CD4-positive, CD25-positive, alpha-beta regulatory T cell (primary cell): Measurements from ENCODE around the gene SMPX. TPM values are rescaled to one million over a fixed set of nuclear protein-coding genes. Genes with fewer than 3 reads are reported as not detected.

Source experiments
- ATAC-seq, 2 donors: fragments of 150-1000 bp; cut with Tn5 transposase; one replicate each; pipeline ENCODE4 v1.10.0; 2021; ENCODE audit warnings: low read depth in 2 of 2, moderate number of reproducible peaks in 2 of 2, moderate library complexity in 1 of 2
- DNase-seq, 3 donors: peaks; one replicate each; pipeline versions ENCODE4 v3.0.0 to v3.0.0-alpha.2; 2012 to 2022; ENCODE audit warnings: mixed read lengths in 1 of 3
- H3K27ac ChIP-seq: one replicate; pipeline ENCODE4 v1.7.0; 2013; ENCODE audit warnings: mild to moderate bottlenecking, low read length; ENCODE audit not compliant: insufficient read depth, poor library complexity, severe bottlenecking
- H3K27me3 ChIP-seq: one replicate; pipeline ENCODE4 v1.7.0; 2013; ENCODE audit warnings: low read length; ENCODE audit not compliant: control insufficient read depth, insufficient read depth
- H3K36me3 ChIP-seq: one replicate; pipeline ENCODE4 v1.7.0; 2013; ENCODE audit warnings: mild to moderate bottlenecking, low read length, moderate library complexity; ENCODE audit not compliant: control insufficient read depth, insufficient read depth
- H3K4me1 ChIP-seq: 2 replicates; pipeline ENCODE4 v1.7.0; 2013; ENCODE audit warnings: mild to moderate bottlenecking, low read length; ENCODE audit not compliant: insufficient read depth, control insufficient read depth, poor library complexity, severe bottlenecking
- H3K4me3 ChIP-seq: one replicate; pipeline ENCODE4 v1.7.0; 2013; ENCODE audit warnings: low read depth, mild to moderate bottlenecking, low read length, moderate library complexity
- H3K9me3 ChIP-seq, 2 experiments: 1 replicate in 1 of 2; 2 replicates in 1 of 2; pipeline ENCODE4 v1.7.0; 2013; ENCODE audit warnings: low read length in 2 of 2, mild to moderate bottlenecking in 1 of 2, moderate library complexity in 1 of 2; ENCODE audit not compliant: control insufficient read depth in 2 of 2
- H3K27ac Mint-ChIP-seq, 3 donors: one replicate each; pipeline ENCODE4 v1.8.0; 2020 to 2022; ENCODE audit warnings: mild to moderate bottlenecking in 3 of 3, mixed read lengths in 3 of 3, moderate library complexity in 2 of 3
- H3K27me3 Mint-ChIP-seq: one replicate; pipeline ENCODE4 v1.8.0; 2022; ENCODE audit warnings: mild to moderate bottlenecking, mixed read lengths
- H3K36me3 Mint-ChIP-seq: one replicate; pipeline ENCODE4 v1.8.0; 2020; ENCODE audit warnings: mixed read lengths
- H3K4me1 Mint-ChIP-seq, 4 donors: one replicate each; pipeline ENCODE4 v1.8.0; 2020 to 2022; ENCODE audit warnings: mixed read lengths in 4 of 4, mild to moderate bottlenecking in 1 of 4
- H3K4me3 Mint-ChIP-seq, 4 donors: one replicate each; pipeline ENCODE4 v1.8.0; 2020 to 2022; ENCODE audit warnings: mild to moderate bottlenecking in 4 of 4, mixed read lengths in 4 of 4, moderate library complexity in 3 of 4
- H3K9me3 Mint-ChIP-seq, 7 donors: one replicate each; pipeline ENCODE4 v1.8.0; 2020 to 2022; ENCODE audit warnings: mixed read lengths in 7 of 7, mild to moderate bottlenecking in 3 of 7, moderate library complexity in 2 of 7
- polyA plus RNA-seq, 4 donors: library from polyadenylated mRNA; unstranded; fragments of 300-500 nt; fragmentation: Illumina TruSeq; gene quantifications; one replicate each; pipeline ENCODE4 v1.2.3, GENCODE V29; 2021
- total RNA-seq: library from RNA; stranded (reverse); gene quantifications from one replicate; pipeline ENCODE4 v1.2.3, GENCODE V29; 2022

The SMPX gene
- total and polyA plus RNA-seq, 5 donors from 2014 or later, result not detected

GRCh38 chrX:21705225-21705624, 52.7 kb downstream of the SMPX start:
- H3K27me3 ChIP-seq, result no peaks in the 10 kb centered on the region
- Mint-ChIP-seq H3K27me3 (no peaks in the 10 kb centered on the region), H3K4me1 (no peaks in the 10 kb centered on the region), H3K4me3 (no peak overlapping the region), H3K36me3 (no peaks in the 10 kb centered on the region), H3K9me3 (peaks cover 0 to 8% (median 0%) of the 10 kb centered on the region in 7 donors), H3K27ac (no peak overlapping the region)
- H3K4me3 ChIP-seq, result no peak overlapping the region
- no peak for ATAC-seq
- H3K9me3 ChIP-seq, result no peaks in the 10 kb centered on the region
- DNase-seq, result no peak
- no peaks in the 10 kb centered on the region for H3K36me3 ChIP-seq
- H3K27ac ChIP-seq, result no peak overlapping the region
- H3K4me1 ChIP-seq, result no peaks in the 10 kb centered on the region

GRCh38 chrX:21702725-21703124, 55.2 kb downstream of the SMPX start:
- Histone ChIP-seq H3K27ac (no peak overlapping the region), H3K4me1 (no peaks in the 10 kb centered on the region), H3K27me3 (no peaks in the 10 kb centered on the region), H3K36me3 (no peaks in the 10 kb centered on the region), H3K9me3 (no peaks in the 10 kb centered on the region), H3K4me3 (no peak overlapping the region)
- peaks cover 0 to 8% (median 0%) of the 10 kb centered on the region in 7 donors for H3K9me3 Mint-ChIP-seq
- DNase-seq, result no peak
- no peak for ATAC-seq
- no peaks in the 10 kb centered on the region for H3K36me3 Mint-ChIP-seq
- H3K4me3 Mint-ChIP-seq, result no peak overlapping the region
- no peaks in the 10 kb centered on the region for H3K27me3 Mint-ChIP-seq
- H3K27ac Mint-ChIP-seq, result no peak overlapping the region
- H3K4me1 Mint-ChIP-seq, result no peaks in the 10 kb centered on the region

GRCh38 chrX:21700967-21701366, 56.9 kb downstream of the SMPX start:
- Histone ChIP-seq H3K9me3 (no peaks in the 10 kb centered on the region), H3K27me3 (no peaks in the 10 kb centered on the region), H3K27ac (no peak overlapping the region), H3K36me3 (no peaks in the 10 kb centered on the region), H3K4me1 (no peaks in the 10 kb centered on the region), H3K4me3 (no peak overlapping the region)
- H3K4me3 Mint-ChIP-seq, result no peak overlapping the region
- peaks cover 0 to 1% (median 0%) of the 10 kb centered on the region in 7 donors for H3K9me3 Mint-ChIP-seq
- ATAC-seq (no peak), DNase-seq (no peak)
- H3K27me3 Mint-ChIP-seq, result no peaks in the 10 kb centered on the region
- no peaks in the 10 kb centered on the region for H3K4me1 Mint-ChIP-seq
- no peaks in the 10 kb centered on the region for H3K36me3 Mint-ChIP-seq
- H3K27ac Mint-ChIP-seq, result no peak overlapping the region

GRCh38 chrX:21700275-21700674, 57.6 kb downstream of the SMPX start:
- Histone ChIP-seq H3K9me3 (no peaks in the 10 kb centered on the region), H3K27ac (no peak overlapping the region), H3K4me1 (no peaks in the 10 kb centered on the region), H3K27me3 (no peaks in the 10 kb centered on the region), H3K4me3 (no peak overlapping the region), H3K36me3 (no peaks in the 10 kb centered on the region)
- ATAC-seq (no peak), DNase-seq (no peak)
- Mint-ChIP-seq H3K27me3 (no peaks in the 10 kb centered on the region), H3K4me3 (no peak overlapping the region), H3K27ac (no peak overlapping the region), H3K36me3 (no peaks in the 10 kb centered on the region), H3K9me3 (peaks cover 0 to 1% (median 0%) of the 10 kb centered on the region in 7 donors), H3K4me1 (no peaks in the 10 kb centered on the region)

GRCh38 chrX:21699136-21699535, 58.8 kb downstream of the SMPX start:
- H3K4me1 ChIP-seq, result no peaks in the 10 kb centered on the region
- no peak overlapping the region for H3K27ac ChIP-seq
- no peaks in the 10 kb centered on the region for H3K36me3 ChIP-seq
- H3K4me1 Mint-ChIP-seq, result no peaks in the 10 kb centered on the region
- no peak overlapping the region for H3K4me3 ChIP-seq
- no peak overlapping the region for H3K27ac Mint-ChIP-seq
- no peaks in the 10 kb centered on the region for H3K27me3 Mint-ChIP-seq
- H3K9me3 ChIP-seq, result no peaks in the 10 kb centered on the region
- H3K4me3 Mint-ChIP-seq, result no peak overlapping the region
- H3K27me3 ChIP-seq, result no peaks in the 10 kb centered on the region
- peaks cover 0 to 1% (median 0%) of the 10 kb centered on the region in 7 donors for H3K9me3 Mint-ChIP-seq
- DNase-seq (no peak), ATAC-seq (no peak)
- no peaks in the 10 kb centered on the region for H3K36me3 Mint-ChIP-seq

GRCh38 chrX:21698272-21698671, 59.6 kb downstream of the SMPX start:
- Histone ChIP-seq H3K27me3 (no peaks in the 10 kb centered on the region), H3K4me3 (no peak overlapping the region), H3K4me1 (no peaks in the 10 kb centered on the region), H3K36me3 (no peaks in the 10 kb centered on the region), H3K9me3 (no peaks in the 10 kb centered on the region), H3K27ac (no peak overlapping the region)
- DNase-seq, result no peak
- Mint-ChIP-seq H3K36me3 (no peaks in the 10 kb centered on the region), H3K4me3 (no peak overlapping the region), H3K27ac (no peak overlapping the region), H3K4me1 (no peaks in the 10 kb centered on the region), H3K9me3 (peaks cover 0 to 1% (median 0%) of the 10 kb centered on the region in 7 donors), H3K27me3 (no peaks in the 10 kb centered on the region)
- no peak for ATAC-seq

GRCh38 chrX:21691512-21692018, 66.4 kb downstream of the SMPX start:
- Mint-ChIP-seq H3K36me3 (no peaks in the 10 kb centered on the region), H3K27me3 (no peaks in the 10 kb centered on the region), H3K9me3 (no peaks in the 10 kb centered on the region), H3K4me1 (peaks cover 0 to 2% (median 0%) of the 10 kb centered on the region in 4 donors), H3K4me3 (no peak overlapping the region), H3K27ac (no peak overlapping the region)
- DNase-seq (peak in 1 of 3 donors; percentile 21), ATAC-seq (no peak)
- Histone ChIP-seq H3K4me1 (no peaks in the 10 kb centered on the region), H3K27me3 (no peaks in the 10 kb centered on the region), H3K9me3 (no peaks in the 10 kb centered on the region), H3K27ac (no peak overlapping the region), H3K36me3 (no peaks in the 10 kb centered on the region), H3K4me3 (no peak overlapping the region)

- ATAC-seq, result no peak
- no peak overlapping the region for H3K4me3 Mint-ChIP-seq
Measured at GRCh38 chrX:21683941-21684340, 74.0 kb downstream of the SMPX start.

More at GRCh38 chrX:21683941-21684340, 74.0 kb downstream of the SMPX start:
- Mint-ChIP-seq H3K27me3 (no peaks in the 10 kb centered on the region), H3K4me1 (no peaks in the 10 kb centered on the region), H3K9me3 (no peaks in the 10 kb centered on the region), H3K36me3 (no peaks in the 10 kb centered on the region), H3K27ac (no peak overlapping the region)
- H3K4me1 ChIP-seq, result no peaks in the 10 kb centered on the region
- no peaks in the 10 kb centered on the region for H3K9me3 ChIP-seq
- H3K27me3 ChIP-seq, result no peaks in the 10 kb centered on the region
- no peak overlapping the region for H3K4me3 ChIP-seq
- H3K36me3 ChIP-seq, result no peaks in the 10 kb centered on the region
- no peak for DNase-seq
- no peak overlapping the region for H3K27ac ChIP-seq
